Measurements from ENCODE around the gene CDK11B.
"Not testable (repeated sequence)": the region's sequence is repeated elsewhere in the genome, so short reads cannot be mapped to it uniquely, and the experiment has no call there.

Gene CDK11B

GRCh38 chr1:1647567-1648241 lies 11.1 kb downstream of the CDK11B start:
- not testable (repeated sequence) for DNase-seq

GRCh38 chr1:1646326-1646725 lies 12.5 kb downstream of the CDK11B start:
- DNase-seq, result not testable (repeated sequence)

GRCh38 chr1:1640711-1641461 lies 17.9 kb downstream of the CDK11B start:
- not testable (repeated sequence) for DNase-seq

- DNase-seq, result not testable (repeated sequence)
Measured at GRCh38 chr1:1640081-1640480, 18.7 kb downstream of the CDK11B start.

GRCh38 chr1:1639368-1639767 lies 19.4 kb downstream of the CDK11B start:
- DNase-seq, result not testable (repeated sequence)

GRCh38 chr1:1638528-1638927 lies 20.3 kb downstream of the CDK11B start:
- not testable (repeated sequence) for DNase-seq

GRCh38 chr1:1637479-1637875 lies 21.3 kb downstream of the CDK11B start:
- not testable (repeated sequence) for DNase-seq

GRCh38 chr1:1636621-1637478 lies 22.0 kb downstream of the CDK11B start:
- not testable (repeated sequence) for DNase-seq

- DNase-seq, result not testable (repeated sequence)
Measured at GRCh38 chr1:1634613-1635012, 24.2 kb downstream of the CDK11B start.

GRCh38 chr1:1633409-1633808 lies 25.4 kb downstream of the CDK11B start:
- DNase-seq, result not testable (repeated sequence)

GRCh38 chr1:1631782-1632420 lies 26.9 kb downstream of the CDK11B start, which contains the start of gene MMP23B:
TSS of gene MMP23B (plus strand) at chr1:1632173. CDS start at chr1:1632219, 46 bp downstream.
- no peak for DNase-seq

- DNase-seq, result no peak
Measured at GRCh38 chr1:1630965-1631781, 27.6 kb downstream of the CDK11B start.

- DNase-seq, result no peak
Measured at GRCh38 chr1:1630191-1630964, 28.4 kb downstream of the CDK11B start.

GRCh38 chr1:1629430-1630190 lies 29.2 kb downstream of the CDK11B start:
- DNase-seq, result no peak

- DNase-seq, result no peak
Measured at GRCh38 chr1:1628754-1629429, 29.9 kb downstream of the CDK11B start.

GRCh38 chr1:1627829-1628753 lies 30.7 kb downstream of the CDK11B start:
- no peak for DNase-seq

- no peak for DNase-seq
Measured at GRCh38 chr1:1627261-1627828, 31.5 kb downstream of the CDK11B start.
